Psoas muscle (tissue), 8 donors: ENCODE measurements around the gene SF3B3. TPM values are rescaled to one million over a fixed set of nuclear protein-coding genes. Genes with fewer than 3 reads are reported as not detected.

ENCODE experiments used
- ATAC-seq, 4 donors: fragments of 200-7000 bp; cut with Tn5 transposase; one replicate each; pipeline ENCODE4 v1.9.1; 2020; ENCODE audit warnings: moderate library complexity in 3 of 4, mild to moderate bottlenecking in 2 of 4
- DNase-seq, 2 donors: peaks; one replicate each; pipeline ENCODE4 v3.0.0-alpha.2; 2020
- H3K27ac ChIP-seq: fragments of 200-600 bp; one replicate; pipeline ENCODE4 v1.8.0; 2022
- H3K27me3 ChIP-seq, 3 donors: fragments of 200-600 bp in 1 of 3; one replicate each; pipeline versions ENCODE4 v1.6.1 to v1.8.0; 2013 to 2022; ENCODE audit warnings: low read length in 2 of 3, mild to moderate bottlenecking in 2 of 3, moderate library complexity in 1 of 3; ENCODE audit not compliant: insufficient read depth in 3 of 3
- H3K36me3 ChIP-seq, 2 donors: fragments of 200-600 bp in 1 of 2; one replicate each; pipeline versions ENCODE4 v1.6.1 to v1.8.0; 2013 to 2022; ENCODE audit warnings: low read depth in 1 of 2, mild to moderate bottlenecking in 1 of 2, moderate library complexity in 1 of 2; ENCODE audit not compliant: insufficient read depth in 1 of 2
- H3K4me1 ChIP-seq: fragments of 200-600 bp; one replicate; pipeline ENCODE4 v1.8.0; 2022
- H3K4me3 ChIP-seq: fragments of 200-600 bp; one replicate; pipeline ENCODE4 v1.8.0; 2022; ENCODE audit warnings: mild to moderate bottlenecking
- H3K9me3 ChIP-seq: fragments of 200-600 bp; one replicate; pipeline ENCODE4 v1.8.0; 2022
- CTCF ChIP-seq: fragments of 200-600 bp; IDR thresholded peaks from one replicate; pipeline ENCODE4 v1.8.0; 2022; ENCODE audit warnings: antibody characterized with exemption
- WGBS, 3 donors: extraction: QIAGEN DNeasy Blood & Tissue Kit; methylation state at CpG; one replicate each; pipeline versions ENCODE4 v1.1.6 to v1.1.7; 2013; 5-methylcytosine and 5-hydroxymethylcytosine counted together
- intact Hi-C, 2 donors: fragments of 100-400 bp; cut with DNase I; formaldehyde crosslinking; loops; one replicate each; pipeline versions ENCODE4 v1.11.0 to v1.14.2; 2022
- polyA plus RNA-seq, 3 donors: library from polyadenylated mRNA; stranded (reverse); fragments of 200-250 nt; gene quantifications; one replicate each; pipeline ENCODE4 v1.2.3, GENCODE V29; 2013
- total RNA-seq, 4 donors: library from RNA; stranded (reverse); fragmentation: NEBNext Ultra II Directional in 2 of 4; extraction: Animal tissue kit (Norgen Biotek cat#: 25700) in 2 of 4; gene quantifications; one replicate each; pipeline versions ENCODE4 v1.2.1 to v1.2.4, GENCODE V29; 2021 to 2023
- donor health status: healthy with polysubstance abuse.
- donor health status: DM: no; HTN: no; CAD: no; lungs with moderate emphysema.
- donor health status: Bipolar disorder and iron deficiency.
- donor health status: healthy.
- donor health status: DM: yes; HTN: yes; CAD: no.
- donor health status: DM: no; HTN: no; CAD: no.
- donor health status: DM: no; HTN: no; CAD: no.
- donor health status: DM: yes; HTN: yes; CAD: no.

Gene SF3B3
- total and polyA plus RNA-seq, 7 donors, result 50.0 to 178 (median 145) TPM

GRCh38 chr16:70572050-70572925 is 48.7 kb downstream of the SF3B3 start:
- WGBS, 3 donors, result 72 to 88% (median 88%) methylated on average over 5 of the region's 5 CpGs
- ATAC-seq, result peak in 1 of 4 donors; percentile 1

GRCh38 chr16:70572926-70573270 is 49.3 kb downstream of the SF3B3 start:
- DNase-seq (no peak), ATAC-seq (peak; percentile 51 to 80 (median 72))
- no peak for TF ChIP-seq CTCF
- H3K27me3 ChIP-seq, result no peaks in the 10 kb centered on the region
- no peak overlapping the region for H3K4me3 ChIP-seq
- H3K27ac ChIP-seq, result peak overlapping the region; percentile 74
- no peaks in the 10 kb centered on the region for H3K9me3 ChIP-seq
- intact Hi-C loops, result loop anchor here (5.0 kb wide), 2 partner anchors 36 to 74 kb away; partner anchors contain the start of gene IL34 (in 1 of the 2)
- WGBS, 3 donors, result 15 to 62% (median 30%) methylated on average over 2 of the region's 2 CpGs
- peaks cover 26 to 64% of the 10 kb centered on the region in 2 donors for H3K36me3 ChIP-seq
- peaks cover 54% of the 10 kb centered on the region for H3K4me1 ChIP-seq

More at GRCh38 chr16:70572050-70572925, 48.7 kb downstream of the SF3B3 start:
- Histone ChIP-seq H3K27me3 (no peaks in the 10 kb centered on the region), H3K4me3 (no peak overlapping the region), H3K36me3 (peaks cover 26 to 70% of the 10 kb centered on the region in 2 donors), H3K4me1 (peaks cover 52% of the 10 kb centered on the region), H3K27ac (peak overlapping the region; percentile 74), H3K9me3 (no peaks in the 10 kb centered on the region)
- no peak for DNase-seq
- intact Hi-C loops, result loop anchor here (5.0 kb wide), 2 partner anchors 35 to 75 kb away; partner anchors contain the start of gene IL34 (in 1 of the 2)
- no peak for TF ChIP-seq CTCF

GRCh38 chr16:70573451-70574121 is 50.0 kb downstream of the SF3B3 start:
- H3K27ac ChIP-seq, result peak overlapping the region; percentile 74
- peaks cover 25 to 57% of the 10 kb centered on the region in 2 donors for H3K36me3 ChIP-seq
- WGBS, 3 donors, result 30 to 37% (median 36%) methylated on average over 5 of the region's 5 CpGs
- DNase-seq (no peak), ATAC-seq (peak; percentile 63 to 84 (median 74))
- H3K4me1 ChIP-seq, result peaks cover 49% of the 10 kb centered on the region
- intact Hi-C loops, result loop anchor here (5.0 kb wide), 2 partner anchors 36 to 74 kb away; partner anchors contain the start of gene IL34 (in 1 of the 2)
- TF ChIP-seq CTCF, result no peak
- H3K27me3 ChIP-seq, result no peaks in the 10 kb centered on the region
- peak overlapping the region; percentile 1 for H3K4me3 ChIP-seq
- no peaks in the 10 kb centered on the region for H3K9me3 ChIP-seq

GRCh38 chr16:70574595-70575271 is 51.1 kb downstream of the SF3B3 start:
- ATAC-seq (no peak), DNase-seq (no peak)
- Histone ChIP-seq H3K27ac (peak overlapping the region; percentile 74), H3K9me3 (no peaks in the 10 kb centered on the region), H3K4me1 (peaks cover 49% of the 10 kb centered on the region), H3K27me3 (no peaks in the 10 kb centered on the region), H3K4me3 (no peak overlapping the region), H3K36me3 (peaks cover 15 to 46% of the 10 kb centered on the region in 2 donors)
- intact Hi-C loops, result loop anchor here (5.0 kb wide), 2 partner anchors 37 to 73 kb away; partner anchors contain the start of gene IL34 (in 1 of the 2)
- 69 to 84% (median 71%) methylated on average over 8 of the region's 8 CpGs for WGBS, 3 donors
- no peak for TF ChIP-seq CTCF
